ENCODE results near the gene UNC13A.

DNA sequence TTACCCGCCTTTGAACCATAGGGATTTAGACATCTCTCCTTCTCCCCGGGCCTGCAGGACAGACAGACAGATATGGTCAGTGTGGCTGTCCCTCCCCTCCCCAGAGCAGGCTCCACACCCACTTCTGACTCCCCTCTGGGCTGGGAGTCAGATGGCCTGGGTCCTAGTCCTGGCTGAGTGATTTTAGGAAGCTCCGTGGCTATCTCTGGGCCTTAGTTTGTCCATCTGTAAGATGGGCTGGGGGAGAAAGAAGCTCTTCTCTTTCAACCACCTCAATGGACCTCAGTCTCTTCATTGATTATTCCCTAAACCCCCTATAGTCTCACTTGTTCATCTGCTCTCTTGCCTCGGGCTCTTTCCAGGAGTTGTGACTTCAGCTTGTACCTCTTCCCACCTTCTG lies 35.5 kb downstream of the UNC13A start:
- TF ChIP-seq CTCF (IDR thresholded peaks at IDR 0.05) (no peak), ZFX (IDR thresholded peaks at IDR 0.05; ENCODE audit: borderline replicate concordance) (no peak)

Measured in 22Rv1 (cell line).